Breast epithelium (tissue), 4 donors: ENCODE data around the gene ATP2C2. TPM values are rescaled to one million over a fixed set of nuclear protein-coding genes. Genes with fewer than 3 reads are reported as not detected.

Experiments used
- DNase-seq, 2 donors: peaks; one replicate each; pipeline ENCODE4 v3.0.0-alpha.2; 2019; ENCODE audit warnings: low spot score in 2 of 2
- H3K27ac ChIP-seq, 2 donors: fragments of 200-600 bp; sonication (generic) in 1 of 2; one replicate each; pipeline ENCODE4 v1.5.1; 2016 to 2019; ENCODE audit warnings: mild to moderate bottlenecking in 1 of 2
- H3K27me3 ChIP-seq, 2 donors: fragments of 200-600 bp; sonication (generic) in 1 of 2; one replicate each; pipeline versions ENCODE4 v1.5.1 to v1.6.0; 2017 to 2019; ENCODE audit warnings: control low read depth in 1 of 2, mild to moderate bottlenecking in 1 of 2
- H3K36me3 ChIP-seq: fragments of 200-600 bp; one replicate; pipeline ENCODE4 v1.5.1; 2019
- H3K4me1 ChIP-seq, 2 donors: fragments of 200-600 bp; sonication (generic); one replicate each; pipeline ENCODE4 v1.5.1; 2016 to 2019; ENCODE audit warnings: control low read depth in 1 of 2
- H3K4me3 ChIP-seq, 3 donors: fragments of 200-600 bp; sonication (generic); 1 replicate in 2 of 3; 2 replicates in 1 of 3; pipeline ENCODE4 v1.5.1; 2016 to 2019; ENCODE audit warnings: mild to moderate bottlenecking in 3 of 3, moderate library complexity in 2 of 3
- H3K9me3 ChIP-seq, 2 donors: fragments of 200-600 bp; sonication (generic) in 1 of 2; one replicate each; pipeline ENCODE4 v1.5.1; 2016 to 2019; ENCODE audit warnings: control low read depth in 1 of 2
- CTCF ChIP-seq, 3 donors: fragments of 450-650 bp; IDR thresholded peaks; one replicate each; pipeline ENCODE4 v1.5.1; 2016 to 2017; ENCODE audit warnings: antibody characterized with exemption in 3 of 3, mild to moderate bottlenecking in 3 of 3, moderate library complexity in 3 of 3
- POLR2A ChIP-seq: fragments of 450-650 bp; IDR thresholded peaks from one replicate; pipeline ENCODE4 v1.6.1; 2016; ENCODE audit warnings: antibody characterized with exemption, mild to moderate bottlenecking, moderate library complexity
- POLR2AphosphoS5 ChIP-seq, 3 donors: sonication (generic); formaldehyde crosslinking; IDR thresholded peaks; one replicate each; pipeline ENCODE4 v1.6.1; 2017; ENCODE audit warnings: antibody characterized with exemption in 3 of 3
- intact Hi-C: fragments of 100-400 bp; cut with DNase I; formaldehyde crosslinking; loops from one replicate; pipeline ENCODE4 v1.15.1; 2023; ENCODE audit warnings: low total_unique reads
- total RNA-seq, 3 donors: library from RNA; depleted of rRNA; stranded (reverse); fragments of >200 nt; gene quantifications; one replicate each; pipeline ENCODE4 v1.1.0, GENCODE V29; 2016

ATP2C2 gene
- total RNA-seq, 3 donors from 2014 or later: 6.0 to 28.5 TPM; not detected in 1

DNA sequence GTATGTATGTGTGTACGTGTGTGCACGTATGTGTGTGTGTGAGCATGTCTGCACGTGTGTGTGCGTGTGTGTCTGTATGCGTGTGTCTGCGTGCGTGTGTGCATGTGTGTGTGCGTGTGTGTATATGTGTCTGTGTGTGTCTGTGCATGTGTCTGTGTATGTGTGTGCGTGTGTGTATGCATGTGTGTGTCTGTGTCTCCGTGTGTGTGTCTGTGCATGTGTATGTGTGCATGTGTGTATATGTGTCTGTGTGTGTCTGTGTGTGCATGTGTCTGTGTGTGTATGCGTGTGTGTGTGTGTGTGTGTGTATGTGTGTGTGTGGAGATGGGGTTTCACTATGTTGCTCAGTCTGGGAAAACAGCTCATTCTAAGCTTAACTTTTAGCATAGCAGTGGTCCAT lies 43.9 kb downstream of the ATP2C2 start:
- no peak overlapping the region for H3K27ac ChIP-seq
- H3K4me1 ChIP-seq: no peaks in the 10 kb centered on the region
- no peaks in the 10 kb centered on the region for H3K9me3 ChIP-seq
- intact Hi-C loops: no loop called here
- no peaks in the 10 kb centered on the region for H3K36me3 ChIP-seq
- no peak overlapping the region for H3K4me3 ChIP-seq
- TF ChIP-seq POLR2AphosphoS5 (IDR thresholded peaks at IDR 0.05) (no peak), CTCF (IDR thresholded peaks at IDR 0.05) (no peak), POLR2A (no peak)
- no peaks in the 10 kb centered on the region for H3K27me3 ChIP-seq
- no peak for DNase-seq

- H3K36me3 ChIP-seq: no peaks in the 10 kb centered on the region
- TF ChIP-seq CTCF (IDR thresholded peaks at IDR 0.05): no peak
- H3K27ac ChIP-seq: no peak overlapping the region
- DNase-seq: no peak
- H3K4me3 ChIP-seq: no peak overlapping the region
- H3K4me1 ChIP-seq: no peaks in the 10 kb centered on the region
- intact Hi-C loops: no loop called here
- no peaks in the 10 kb centered on the region for H3K9me3 ChIP-seq
- H3K27me3 ChIP-seq: no peaks in the 10 kb centered on the region
Measured at GRCh38 chr16:84413244-84414004, 45.1 kb downstream of the ATP2C2 start.

DNA sequence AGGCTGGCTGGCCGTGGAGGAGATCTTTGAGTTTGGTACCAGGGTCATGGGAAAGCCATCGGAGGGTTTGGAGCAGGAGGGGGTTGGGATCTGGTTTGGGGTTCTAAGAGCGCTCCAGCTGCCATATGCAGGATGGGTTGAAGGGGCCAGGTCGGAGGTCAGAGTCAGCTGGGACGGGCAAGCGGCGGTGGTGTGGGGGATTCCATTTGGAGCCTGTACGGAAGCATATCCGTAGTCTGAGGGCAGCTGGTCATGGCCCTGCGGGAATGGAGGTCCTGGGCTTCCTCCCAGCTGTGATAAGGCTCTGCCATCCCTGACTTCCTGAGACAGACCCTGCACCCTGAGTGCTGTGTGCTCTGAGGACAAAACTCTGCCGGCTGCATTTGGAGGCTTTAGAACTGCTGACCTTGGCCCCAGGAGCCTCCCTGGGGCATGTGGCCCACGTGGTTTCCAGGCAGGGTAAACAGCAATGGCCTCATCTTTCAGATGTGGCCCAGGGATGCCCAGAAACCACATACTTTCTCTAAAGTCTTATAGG lies 46.5 kb downstream of the ATP2C2 start:
- Histone ChIP-seq H3K27ac (no peak overlapping the region), H3K36me3 (no peaks in the 10 kb centered on the region), H3K9me3 (no peaks in the 10 kb centered on the region), H3K4me1 (no peaks in the 10 kb centered on the region), H3K4me3 (no peak overlapping the region), H3K27me3 (no peaks in the 10 kb centered on the region)
- TF ChIP-seq POLR2AphosphoS5 (IDR thresholded peaks at IDR 0.05) (no peak), POLR2A (no peak)
- intact Hi-C loops: no loop called here
- no peak for DNase-seq

- no peak overlapping the region for H3K4me3 ChIP-seq
- TF ChIP-seq POLR2AphosphoS5 (IDR thresholded peaks at IDR 0.05): no peak
- no peak for TF ChIP-seq CTCF (IDR thresholded peaks at IDR 0.05)
- no peak for TF ChIP-seq POLR2A
- no peaks in the 10 kb centered on the region for H3K36me3 ChIP-seq
- H3K27ac ChIP-seq: no peak overlapping the region
- intact Hi-C loops: no loop called here
- no peaks in the 10 kb centered on the region for H3K9me3 ChIP-seq
- H3K27me3 ChIP-seq: no peaks in the 10 kb centered on the region
- DNase-seq: no peak
- no peaks in the 10 kb centered on the region for H3K4me1 ChIP-seq
Measured at GRCh38 chr16:84416407-84417321, 48.3 kb downstream of the ATP2C2 start.

DNA sequence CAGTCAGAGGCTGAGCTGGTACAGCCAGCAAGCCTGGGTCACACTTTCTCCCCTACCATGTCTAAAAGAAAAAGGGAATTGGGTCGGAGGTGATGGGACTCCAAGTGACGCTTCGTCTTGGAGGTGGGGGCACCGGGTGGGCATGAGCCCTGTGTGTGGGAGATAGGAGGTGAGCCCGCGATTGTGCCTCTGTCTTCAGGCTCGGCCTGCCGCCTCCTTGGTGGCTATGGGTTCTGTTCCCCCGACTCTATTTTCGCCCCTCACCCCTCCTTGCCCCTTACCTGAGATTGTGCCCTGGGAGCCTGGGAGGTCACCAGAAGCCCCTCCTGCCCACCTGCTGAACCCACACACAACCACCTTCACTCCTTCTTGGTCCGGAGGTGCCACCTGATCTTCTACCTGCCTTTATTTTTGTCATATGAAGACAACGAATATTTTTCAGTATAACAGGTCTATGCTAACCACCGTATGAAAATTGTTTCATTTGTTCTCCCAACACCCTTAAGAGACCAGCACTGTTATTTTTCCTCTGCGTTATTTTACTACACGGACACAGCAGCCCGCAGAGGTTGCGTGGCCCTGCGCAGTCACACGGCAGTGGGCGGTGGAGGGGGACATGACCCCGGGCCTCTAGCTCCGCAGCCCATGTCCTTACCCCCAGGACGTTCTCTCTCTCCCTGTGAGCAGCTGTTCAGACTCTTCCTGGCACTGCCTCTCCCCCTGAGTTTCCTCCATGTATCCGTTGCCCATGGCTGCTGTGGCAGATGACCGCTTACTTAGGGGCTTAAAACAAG lies 49.9 kb downstream of the ATP2C2 start:
- TF ChIP-seq POLR2AphosphoS5 (IDR thresholded peaks at IDR 0.05) (no peak), CTCF (IDR thresholded peaks at IDR 0.05) (no peak), POLR2A (no peak)
- intact Hi-C loops: no loop called here
- H3K9me3 ChIP-seq: no peaks in the 10 kb centered on the region

More for the DNA sequence above, 49.9 kb downstream of the ATP2C2 start:
- H3K36me3 ChIP-seq: no peaks in the 10 kb centered on the region
- H3K27me3 ChIP-seq: no peaks in the 10 kb centered on the region
- H3K4me1 ChIP-seq: no peaks in the 10 kb centered on the region
- no peak overlapping the region for H3K4me3 ChIP-seq
- no peak overlapping the region for H3K27ac ChIP-seq
- DNase-seq: no peak
